DMS114 treated with DMSO at 0.1 percent for 48 hours (cell line): ENCODE data around the gene CANT1.

Source experiments
- DNase-seq: peaks from one replicate; lab custom pipeline; 2025; ENCODE audit not compliant: unreplicated experiment; lab: John Stamatoyannopoulos, UW

The CANT1 gene

DNA sequence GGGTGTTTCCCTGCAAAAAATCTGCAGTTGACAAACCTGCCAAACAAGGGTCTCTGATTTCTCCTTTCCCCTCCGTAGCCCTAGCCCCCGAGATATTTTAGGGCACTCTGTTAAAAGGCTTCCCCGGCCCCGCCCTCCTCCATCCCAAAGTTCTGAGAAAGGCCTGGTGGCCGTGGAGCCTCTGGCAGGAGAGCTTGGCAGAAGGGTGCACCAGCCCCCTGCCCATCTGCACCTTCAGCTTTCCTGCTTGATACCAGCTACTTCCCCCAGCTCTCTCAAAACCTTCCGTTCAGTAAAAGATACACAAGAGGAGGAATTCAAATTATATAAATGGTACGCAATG, 711 bp upstream of the CANT1 start:
- DNase-seq: no peak

GRCh38 chr17:79008666-79009387, 737 bp downstream of the CANT1 start:
- DNase-seq: no peak

DNA sequence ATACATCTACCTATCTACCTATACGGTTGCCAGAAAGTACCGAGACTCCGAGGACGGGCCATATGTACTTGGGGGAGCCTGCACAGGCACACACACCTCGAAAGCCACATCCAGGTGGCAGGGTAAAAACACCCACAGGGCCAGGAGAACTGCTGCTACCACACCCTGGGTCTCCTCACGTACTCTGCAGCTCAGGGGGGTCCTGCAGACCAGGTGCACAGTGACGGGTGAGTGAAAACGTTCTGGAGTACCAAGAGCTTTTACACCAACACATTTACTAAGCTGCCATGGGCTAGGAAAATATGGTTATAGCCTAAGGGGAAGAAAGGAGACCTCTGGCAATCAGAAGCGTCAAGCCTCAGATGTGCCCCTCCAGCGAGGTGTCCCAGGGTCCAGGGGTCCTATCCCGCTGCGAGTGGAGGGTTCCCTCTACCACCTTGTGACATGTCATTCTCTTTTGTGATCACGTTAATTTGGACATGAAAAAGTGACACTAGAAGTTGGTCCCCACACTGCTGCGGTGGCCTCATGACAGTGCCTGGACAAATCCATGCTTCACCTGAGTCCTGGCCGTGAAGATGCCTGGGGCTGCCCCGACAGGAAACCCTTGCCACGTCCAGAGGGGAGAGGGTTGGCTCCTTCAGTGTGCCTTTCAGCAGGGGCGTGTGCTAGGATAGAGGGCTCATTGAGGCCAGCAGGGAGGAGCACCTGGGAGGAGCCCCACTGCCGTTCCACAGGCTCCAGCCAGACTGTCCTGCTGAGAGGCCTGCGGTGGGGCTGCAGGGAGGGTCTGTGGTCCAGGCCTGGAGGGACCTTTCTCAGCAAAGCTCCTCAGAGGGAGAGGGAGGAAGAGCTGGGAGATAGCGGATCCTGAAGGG, 1.8 kb downstream of the CANT1 start:
- DNase-seq: no peak

- no peak for DNase-seq
Measured at GRCh38 chr17:79006794-79007503, 2.6 kb downstream of the CANT1 start.

GRCh38 chr17:79006046-79006445, 3.5 kb downstream of the CANT1 start:
- DNase-seq: no peak

GRCh38 chr17:79005063-79005861, 4.3 kb downstream of the CANT1 start:
- DNase-seq: no peak

DNA sequence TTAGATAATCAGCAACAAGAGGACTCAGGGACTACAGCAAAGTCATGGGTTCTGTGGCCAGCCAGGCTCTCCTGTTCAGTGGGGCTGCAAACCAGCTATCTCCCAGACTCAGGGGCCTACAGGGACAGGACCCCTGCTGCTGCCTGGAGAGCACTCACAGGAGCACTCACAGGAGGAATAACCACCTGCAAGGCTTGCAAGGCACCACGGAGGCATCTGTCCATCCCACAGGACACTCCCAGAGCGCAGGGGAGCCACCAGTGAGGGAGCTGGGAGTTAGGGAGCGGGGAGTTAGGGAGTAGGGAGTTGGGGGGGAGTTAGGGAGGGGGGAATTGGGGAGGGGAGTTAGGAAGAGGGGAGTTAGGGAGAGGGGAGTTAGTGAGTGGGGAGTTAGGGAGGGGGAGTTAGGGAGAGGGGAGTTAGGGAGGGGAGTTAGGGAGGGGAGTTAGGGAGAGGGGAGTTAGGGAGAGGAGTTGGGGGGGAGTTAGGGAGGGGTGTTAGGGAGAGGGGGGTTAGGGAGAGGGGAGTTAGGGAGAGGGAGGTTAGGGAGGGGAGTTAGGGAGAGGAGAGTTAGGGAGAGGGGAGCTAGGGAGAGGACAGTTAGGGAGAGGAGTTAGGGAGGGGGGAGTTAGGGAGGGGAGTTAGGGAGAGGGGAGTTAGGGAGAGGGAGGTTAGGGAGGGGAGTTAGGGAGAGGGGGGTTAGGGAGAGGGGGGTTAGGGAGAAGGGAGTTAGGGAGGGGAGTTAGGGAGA, 5.7 kb downstream of the CANT1 start:
- DNase-seq: no peak

GRCh38 chr17:79002796-79003593, 6.6 kb downstream of the CANT1 start:
- no peak for DNase-seq

- no peak for DNase-seq
Measured at GRCh38 chr17:79002291-79002690, 7.3 kb downstream of the CANT1 start.

DNA sequence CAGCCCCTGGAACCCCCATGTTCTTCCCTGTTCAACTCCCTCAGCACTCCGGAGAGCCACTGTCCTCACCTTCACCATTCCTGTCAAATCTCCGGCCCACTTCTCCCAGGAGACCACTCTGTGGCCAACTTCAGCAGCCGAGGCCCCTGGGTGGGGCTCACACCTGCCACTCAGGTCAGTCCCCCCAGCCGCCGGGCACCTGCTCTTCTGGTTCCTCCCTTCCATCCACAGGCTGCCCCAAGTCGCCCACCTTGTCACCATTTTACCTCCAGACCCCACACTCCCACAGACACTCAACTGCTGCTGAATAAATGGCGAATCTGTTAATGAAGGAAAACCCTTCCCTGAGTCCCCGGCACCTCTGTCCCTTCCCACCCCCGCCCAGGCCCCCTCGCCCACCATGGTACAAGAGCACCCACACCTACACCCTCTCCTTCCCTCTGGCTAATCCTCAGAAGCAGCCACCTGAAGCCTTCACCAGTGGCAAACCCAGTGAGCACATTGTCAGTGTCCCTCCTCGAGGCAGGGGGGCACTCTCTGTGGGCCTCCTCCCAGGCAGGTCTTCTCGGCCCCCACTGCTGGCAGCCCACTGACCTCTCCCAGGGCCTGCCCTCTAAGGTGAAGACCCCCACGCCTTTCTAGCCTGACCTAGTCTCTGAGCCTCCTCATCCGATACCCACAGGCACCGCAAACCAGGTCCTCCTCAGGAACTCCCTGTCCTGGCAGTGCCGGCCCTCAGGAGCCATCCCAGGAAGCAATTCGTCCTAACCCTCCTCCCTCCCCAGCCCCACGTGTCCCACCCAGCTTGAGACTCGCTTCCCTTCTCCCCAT, 8.2 kb downstream of the CANT1 start:
- DNase-seq: no peak

- DNase-seq: no peak
Measured at GRCh38 chr17:79000396-79001189, 9.0 kb downstream of the CANT1 start.

DNA sequence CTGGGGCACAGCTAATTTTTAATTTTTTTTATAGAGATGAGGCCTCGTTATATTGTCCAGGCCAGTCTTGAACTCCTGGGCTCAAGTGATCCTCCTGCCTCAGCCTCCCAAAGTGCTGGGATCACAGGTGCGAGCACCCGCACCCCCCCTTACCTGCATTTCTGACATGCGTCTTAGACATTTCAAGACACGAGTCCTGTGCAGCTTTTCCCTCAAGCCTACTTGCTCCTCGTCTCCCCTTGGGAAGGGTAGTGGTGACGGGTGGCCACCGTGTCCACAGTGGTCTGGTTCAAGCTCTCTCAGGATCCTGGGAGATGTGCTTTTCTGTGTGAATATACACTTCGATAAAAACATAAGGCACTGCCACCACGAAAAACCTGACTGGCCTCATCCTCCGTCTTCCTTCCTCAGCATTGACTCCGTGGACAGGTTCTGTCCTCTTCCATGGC, 9.6 kb downstream of the CANT1 start:
- no peak for DNase-seq

DNA sequence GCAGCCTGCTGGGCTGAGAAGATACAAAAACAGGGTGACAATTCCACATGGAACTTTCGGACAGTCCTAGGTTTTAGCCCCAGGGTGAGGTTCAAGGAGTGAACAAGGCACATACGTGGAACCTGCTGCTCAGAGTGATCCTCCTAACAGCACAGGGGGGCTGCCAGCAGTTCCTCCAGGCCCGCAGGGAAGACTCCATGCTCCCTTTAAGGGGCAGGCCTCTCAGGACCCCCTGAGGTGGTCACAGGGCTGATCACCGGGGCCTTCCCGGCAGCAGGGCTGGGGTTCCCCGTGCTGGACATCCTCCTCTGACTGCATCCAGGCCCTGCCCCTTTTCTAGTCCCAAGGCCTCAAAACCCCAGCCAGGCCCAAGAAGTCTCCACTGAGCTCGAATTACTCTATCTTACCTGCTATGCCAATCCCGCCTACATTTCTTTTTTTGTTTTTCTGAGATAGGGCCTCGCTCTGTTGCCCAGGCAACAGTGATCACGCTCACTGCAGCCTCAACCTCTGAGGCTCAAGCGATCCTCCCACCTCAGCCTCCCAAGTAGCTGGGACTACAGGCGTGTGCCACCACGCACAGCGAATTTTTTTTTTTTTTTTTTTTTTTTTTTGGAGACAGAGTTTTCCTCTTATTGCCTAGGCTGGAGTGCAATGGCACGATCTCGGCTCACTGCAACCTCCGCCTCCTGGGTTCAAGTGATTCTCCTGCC, 10.4 kb downstream of the CANT1 start:
- no peak for DNase-seq

GRCh38 chr17:78998311-78999055, 11.1 kb downstream of the CANT1 start:
- DNase-seq: no peak

GRCh38 chr17:78997881-78998280, 11.7 kb downstream of the CANT1 start:
- no peak for DNase-seq

DNA sequence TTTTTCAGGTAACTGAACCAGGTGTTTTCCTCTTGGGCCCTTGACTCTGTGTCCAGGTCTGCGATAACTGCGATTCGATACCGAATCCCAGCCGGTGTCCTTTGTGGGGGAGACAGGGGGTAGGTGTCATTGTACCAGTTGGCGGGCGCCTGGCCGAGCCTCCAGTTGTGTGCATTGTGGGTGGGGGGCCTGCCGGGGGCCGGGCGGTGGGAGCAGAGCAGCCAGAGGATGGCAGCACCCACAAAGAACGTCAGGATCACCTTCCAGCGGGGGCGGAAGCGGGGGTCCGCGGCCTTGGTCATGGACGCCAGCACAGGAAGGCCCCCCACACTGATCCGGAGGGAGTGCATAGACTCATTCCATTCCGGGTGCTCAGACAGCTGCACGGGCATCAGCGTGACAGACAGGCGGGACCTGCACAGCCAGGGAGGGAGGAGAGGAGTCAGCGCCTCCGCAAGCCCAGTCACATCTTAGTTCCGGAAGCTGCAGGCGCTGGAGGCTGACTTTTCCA, 12.3 kb downstream of the CANT1 start:
- DNase-seq: no peak
